ENCODE results near the gene ZNF423.

GRCh38 chr16:49471038-49471727 is 384.7 kb downstream of the ZNF423 start:
- TF ChIP-seq CTCF (IDR thresholded peaks at IDR 0.05; ENCODE audit: insufficient read depth, low read depth, low read length) (no peak), EZH2 (IDR thresholded peaks at IDR 0.05; ENCODE audit: insufficient read depth, low read length) (no peak)

Data from astrocyte (in vitro differentiated cells and primary cell).